T-helper 2 cell treated with Interferon-gamma antibody and Interleukin-4, amounts not matched to agents 5 μg/mL and 100 μg/mL, for 36 hours (primary cell): ENCODE data around the gene ARHGAP19.

Experiments used
- DNase-seq: peaks from one replicate; pipeline ENCODE4 v3.0.0; 2021; ENCODE audit warnings: low spot score
- H3K27ac Mint-ChIP-seq: one replicate; pipeline ENCODE4 v1.8.0; 2021; ENCODE audit warnings: mild to moderate bottlenecking, mixed read lengths
- H3K27me3 Mint-ChIP-seq: one replicate; pipeline ENCODE4 v1.8.0; 2021; ENCODE audit warnings: low read depth, mixed read lengths
- H3K36me3 Mint-ChIP-seq: one replicate; pipeline ENCODE4 v1.8.0; 2021; ENCODE audit warnings: low read depth, mixed read lengths
- H3K4me1 Mint-ChIP-seq: one replicate; pipeline ENCODE4 v1.8.0; 2021; ENCODE audit warnings: low read depth, mixed read lengths
- H3K4me3 Mint-ChIP-seq: one replicate; pipeline ENCODE4 v1.8.0; 2022; ENCODE audit warnings: mild to moderate bottlenecking, moderate library complexity, mixed read lengths
- H3K9me3 Mint-ChIP-seq: one replicate; pipeline ENCODE4 v1.8.0; 2021; ENCODE audit warnings: mixed read lengths

ARHGAP19 gene

GRCh38 chr10:97254694-97255093 is 37.7 kb downstream of the ARHGAP19 start:
- Mint-ChIP-seq H3K4me3 (no peak overlapping the region), H3K4me1 (peaks cover 3% of the 10 kb centered on the region), H3K27ac (no peak overlapping the region), H3K36me3 (peaks cover 48% of the 10 kb centered on the region), H3K27me3 (no peaks in the 10 kb centered on the region), H3K9me3 (peaks cover 6% of the 10 kb centered on the region)
- no peak for DNase-seq

GRCh38 chr10:97250952-97251351 is 41.5 kb downstream of the ARHGAP19 start:
- H3K4me1 Mint-ChIP-seq: peaks cover 2% of the 10 kb centered on the region

GRCh38 chr10:97243836-97244235 is 48.6 kb downstream of the ARHGAP19 start:
- no peak for DNase-seq
- no peaks in the 10 kb centered on the region for H3K4me1 Mint-ChIP-seq
- H3K36me3 Mint-ChIP-seq: peaks cover 24% of the 10 kb centered on the region
- H3K9me3 Mint-ChIP-seq: no peaks in the 10 kb centered on the region
- no peak overlapping the region for H3K27ac Mint-ChIP-seq
- H3K27me3 Mint-ChIP-seq: no peaks in the 10 kb centered on the region
- H3K4me3 Mint-ChIP-seq: no peak overlapping the region

More at GRCh38 chr10:97250952-97251351, 41.5 kb downstream of the ARHGAP19 start:
- Mint-ChIP-seq H3K36me3 (peaks cover 45% of the 10 kb centered on the region), H3K27me3 (no peaks in the 10 kb centered on the region), H3K4me3 (no peak overlapping the region), H3K27ac (no peak overlapping the region), H3K9me3 (peaks cover 6% of the 10 kb centered on the region)
- no peak for DNase-seq

- H3K27me3 Mint-ChIP-seq: no peaks in the 10 kb centered on the region
- no peak overlapping the region for H3K4me3 Mint-ChIP-seq
- H3K4me1 Mint-ChIP-seq: no peaks in the 10 kb centered on the region
- peaks cover 19% of the 10 kb centered on the region for H3K36me3 Mint-ChIP-seq
- no peaks in the 10 kb centered on the region for H3K9me3 Mint-ChIP-seq
- H3K27ac Mint-ChIP-seq: no peak overlapping the region
- no peak for DNase-seq
Measured at GRCh38 chr10:97238855-97239254, 53.6 kb downstream of the ARHGAP19 start.

GRCh38 chr10:97235353-97235752 is 57.1 kb downstream of the ARHGAP19 start:
- peaks cover 20% of the 10 kb centered on the region for H3K36me3 Mint-ChIP-seq
- H3K4me3 Mint-ChIP-seq: no peak overlapping the region
- no peaks in the 10 kb centered on the region for H3K9me3 Mint-ChIP-seq
- peaks cover 2% of the 10 kb centered on the region for H3K4me1 Mint-ChIP-seq
- no peak for DNase-seq
- no peaks in the 10 kb centered on the region for H3K27me3 Mint-ChIP-seq
- no peak overlapping the region for H3K27ac Mint-ChIP-seq

- H3K27me3 Mint-ChIP-seq: no peaks in the 10 kb centered on the region
- peaks cover 2% of the 10 kb centered on the region for H3K4me1 Mint-ChIP-seq
- peaks cover 27% of the 10 kb centered on the region for H3K36me3 Mint-ChIP-seq
- H3K27ac Mint-ChIP-seq: no peak overlapping the region
- no peak for DNase-seq
- no peak overlapping the region for H3K4me3 Mint-ChIP-seq
- H3K9me3 Mint-ChIP-seq: no peaks in the 10 kb centered on the region
Measured at GRCh38 chr10:97234400-97234799, 58.0 kb downstream of the ARHGAP19 start.

- peaks cover 47% of the 10 kb centered on the region for H3K36me3 Mint-ChIP-seq
Measured at GRCh38 chr10:97230146-97230545, 62.3 kb downstream of the ARHGAP19 start.

GRCh38 chr10:97229322-97230015 is 63.0 kb downstream of the ARHGAP19 start:
- no peak overlapping the region for H3K4me3 Mint-ChIP-seq
- no peaks in the 10 kb centered on the region for H3K9me3 Mint-ChIP-seq
- no peak for DNase-seq
- H3K36me3 Mint-ChIP-seq: peaks cover 45% of the 10 kb centered on the region
- no peak overlapping the region for H3K27ac Mint-ChIP-seq
- no peaks in the 10 kb centered on the region for H3K27me3 Mint-ChIP-seq
- peaks cover 8% of the 10 kb centered on the region for H3K4me1 Mint-ChIP-seq

More at GRCh38 chr10:97230146-97230545, 62.3 kb downstream of the ARHGAP19 start:
- Mint-ChIP-seq H3K4me3 (no peak overlapping the region), H3K27me3 (no peaks in the 10 kb centered on the region), H3K4me1 (peaks cover 2% of the 10 kb centered on the region), H3K9me3 (no peaks in the 10 kb centered on the region), H3K27ac (no peak overlapping the region)
- DNase-seq: no peak

- Mint-ChIP-seq H3K4me3 (no peak overlapping the region), H3K36me3 (peaks cover 46% of the 10 kb centered on the region), H3K27ac (no peak overlapping the region), H3K4me1 (peaks cover 11% of the 10 kb centered on the region), H3K27me3 (no peaks in the 10 kb centered on the region), H3K9me3 (no peaks in the 10 kb centered on the region)
- no peak for DNase-seq
Measured at GRCh38 chr10:97228775-97229157, 63.7 kb downstream of the ARHGAP19 start.

GRCh38 chr10:97228130-97228774 is 64.2 kb downstream of the ARHGAP19 start:
- Mint-ChIP-seq H3K9me3 (no peaks in the 10 kb centered on the region), H3K27ac (no peak overlapping the region), H3K4me3 (no peak overlapping the region), H3K36me3 (peaks cover 48% of the 10 kb centered on the region), H3K4me1 (peaks cover 12% of the 10 kb centered on the region), H3K27me3 (no peaks in the 10 kb centered on the region)
- no peak for DNase-seq

GRCh38 chr10:97226398-97226797 is 66.0 kb downstream of the ARHGAP19 start:
- no peaks in the 10 kb centered on the region for H3K27me3 Mint-ChIP-seq
- no peak overlapping the region for H3K27ac Mint-ChIP-seq
- DNase-seq: no peak
- H3K4me3 Mint-ChIP-seq: no peak overlapping the region
- peaks cover 12% of the 10 kb centered on the region for H3K4me1 Mint-ChIP-seq
- H3K36me3 Mint-ChIP-seq: peaks cover 42% of the 10 kb centered on the region
- H3K9me3 Mint-ChIP-seq: no peaks in the 10 kb centered on the region

- Mint-ChIP-seq H3K27ac (no peak overlapping the region), H3K36me3 (peaks cover 43% of the 10 kb centered on the region), H3K4me3 (no peak overlapping the region), H3K9me3 (no peaks in the 10 kb centered on the region), H3K27me3 (no peaks in the 10 kb centered on the region), H3K4me1 (peaks cover 15% of the 10 kb centered on the region)
- no peak for DNase-seq
Measured at GRCh38 chr10:97224483-97225435, 67.7 kb downstream of the ARHGAP19 start.

GRCh38 chr10:97222326-97222961 is 70.0 kb downstream of the ARHGAP19 start:
- H3K4me1 Mint-ChIP-seq: peaks cover 30% of the 10 kb centered on the region
- no peak overlapping the region for H3K27ac Mint-ChIP-seq
- H3K27me3 Mint-ChIP-seq: no peaks in the 10 kb centered on the region
- H3K36me3 Mint-ChIP-seq: peaks cover 36% of the 10 kb centered on the region
- no peaks in the 10 kb centered on the region for H3K9me3 Mint-ChIP-seq
- H3K4me3 Mint-ChIP-seq: no peak overlapping the region
- DNase-seq: no peak
